ENCODE measurements around the gene TRIP12. TPM values are rescaled to one million over a fixed set of nuclear protein-coding genes. Genes with fewer than 3 reads are reported as not detected.
A peak's percentile ranks its signal among the peaks of the same experiment; 100 is the strongest.

TRIP12 gene
- total and polyA plus RNA-seq, 2 experiments from 2014 or later, result 21.5 to 133 TPM

DNA sequence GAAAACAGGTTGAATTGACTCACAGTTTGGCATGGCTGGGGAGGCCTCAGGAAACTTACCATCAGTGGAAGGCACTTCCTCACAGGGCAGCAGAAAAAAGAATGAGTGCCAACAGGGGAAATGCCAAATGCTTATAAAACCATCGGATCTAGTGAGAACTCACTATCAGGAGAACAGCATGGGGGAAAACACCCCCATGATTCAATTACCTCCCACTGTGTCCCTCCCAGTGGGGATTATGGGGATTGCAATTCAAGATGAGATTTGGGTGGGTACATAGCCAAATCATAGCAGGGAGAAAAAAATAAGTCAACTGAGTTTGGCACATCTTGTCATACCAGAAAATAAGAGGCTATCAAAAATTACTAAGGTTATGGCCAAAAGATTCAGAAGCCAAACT is 96.3 kb downstream of the TRIP12 start:
- Histone ChIP-seq H4K20me1 (replicated peaks; ENCODE audit: insufficient read depth) (no peaks in the 10 kb centered on the region; the same call in 1 of the 2 replicates), H3K4me3 (no peak overlapping the region), H3K4me2 (no peak overlapping the region), H3K36me3 (ENCODE audit: insufficient read depth) (peaks cover 9% of the 10 kb centered on the region; the same call in 1 of the 2 replicates), H3K27ac (ENCODE audit: low read depth) (no peak overlapping the region), H2AFZ (no peak overlapping the region), H3K27me3 (ENCODE audit: insufficient read depth) (no peaks in the 10 kb centered on the region), H3K9me2 (ENCODE audit: insufficient read depth) (no peaks in the 10 kb centered on the region), H3K79me2 (replicated peaks; ENCODE audit: insufficient read depth) (no peaks in the 10 kb centered on the region), H3K4me1 (ENCODE audit: insufficient read depth) (no peaks in the 10 kb centered on the region), H3F3A (replicated peaks; ENCODE audit: low read depth) (no peaks in the 10 kb centered on the region)
- DNase-seq (ENCODE audit: low spot score) (no peak), ATAC-seq (no peak)
- Mint-ChIP-seq H3K27ac (no peak overlapping the region), H3K9me3 (no peaks in the 10 kb centered on the region), H3K36me3 (ENCODE audit: low read depth) (peaks cover 37% of the 10 kb centered on the region), H3K4me1 (no peaks in the 10 kb centered on the region; the same call in 2 of the 3 replicates), H3K4me3 (no peak overlapping the region), H3K27me3 (ENCODE audit: insufficient read depth, low read depth, poor library complexity) (no peaks in the 10 kb centered on the region)
- TF ChIP-seq, protein P1, sequence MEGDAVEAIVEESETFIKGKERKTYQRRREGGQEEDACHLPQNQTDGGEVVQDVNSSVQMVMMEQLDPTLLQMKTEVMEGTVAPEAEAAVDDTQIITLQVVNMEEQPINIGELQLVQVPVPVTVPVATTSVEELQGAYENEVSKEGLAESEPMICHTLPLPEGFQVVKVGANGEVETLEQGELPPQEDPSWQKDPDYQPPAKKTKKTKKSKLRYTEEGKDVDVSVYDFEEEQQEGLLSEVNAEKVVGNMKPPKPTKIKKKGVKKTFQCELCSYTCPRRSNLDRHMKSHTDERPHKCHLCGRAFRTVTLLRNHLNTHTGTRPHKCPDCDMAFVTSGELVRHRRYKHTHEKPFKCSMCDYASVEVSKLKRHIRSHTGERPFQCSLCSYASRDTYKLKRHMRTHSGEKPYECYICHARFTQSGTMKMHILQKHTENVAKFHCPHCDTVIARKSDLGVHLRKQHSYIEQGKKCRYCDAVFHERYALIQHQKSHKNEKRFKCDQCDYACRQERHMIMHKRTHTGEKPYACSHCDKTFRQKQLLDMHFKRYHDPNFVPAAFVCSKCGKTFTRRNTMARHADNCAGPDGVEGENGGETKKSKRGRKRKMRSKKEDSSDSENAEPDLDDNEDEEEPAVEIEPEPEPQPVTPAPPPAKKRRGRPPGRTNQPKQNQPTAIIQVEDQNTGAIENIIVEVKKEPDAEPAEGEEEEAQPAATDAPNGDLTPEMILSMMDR (conservative IDR thresholded peaks at IDR 0.05; ENCODE audit: low read depth in 2 of 2), result peak in 1 of 2 experiments; percentile 31; a peak in 2 of 4 replicates
- TF ChIP-seq STAT1 (IDR thresholded peaks at IDR 0.05; ENCODE audit: unreplicated experiment), result no peak

DNA sequence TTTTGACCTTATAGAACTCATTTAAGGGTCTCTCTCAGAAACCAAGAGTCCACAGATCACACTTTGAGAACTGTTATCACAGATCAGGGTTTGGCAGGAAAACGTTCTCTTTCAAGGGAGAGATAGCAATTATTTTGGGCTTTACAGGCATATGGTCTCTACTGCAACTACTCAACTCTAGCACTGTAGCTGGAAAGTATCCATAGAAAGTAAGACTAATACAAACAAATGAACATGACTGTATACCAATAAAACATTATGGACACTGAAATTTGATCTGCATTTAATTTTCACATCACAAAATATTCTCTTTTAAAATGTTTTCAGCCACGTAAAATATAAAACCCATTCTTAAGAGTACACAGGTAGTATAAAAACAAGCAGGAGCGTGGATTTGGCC is 100.5 kb downstream of the TRIP12 start:
- Mint-ChIP-seq H3K4me3 (no peak overlapping the region), H3K27me3 (ENCODE audit: insufficient read depth, low read depth, poor library complexity) (no peaks in the 10 kb centered on the region), H3K36me3 (ENCODE audit: low read depth) (peaks cover 27% of the 10 kb centered on the region), H3K9me3 (no peaks in the 10 kb centered on the region), H3K4me1 (no peaks in the 10 kb centered on the region; the same call in 2 of the 3 replicates), H3K27ac (no peak overlapping the region)
- no peaks in the 10 kb centered on the region for H3K79me2 ChIP-seq (replicated peaks; ENCODE audit: insufficient read depth)
- no peaks in the 10 kb centered on the region for H3K27me3 ChIP-seq (ENCODE audit: insufficient read depth)
- TF ChIP-seq JUNB (IDR thresholded peaks at IDR 0.05; ENCODE audit: unreplicated experiment), result no peak
- TF ChIP-seq, protein P2, sequence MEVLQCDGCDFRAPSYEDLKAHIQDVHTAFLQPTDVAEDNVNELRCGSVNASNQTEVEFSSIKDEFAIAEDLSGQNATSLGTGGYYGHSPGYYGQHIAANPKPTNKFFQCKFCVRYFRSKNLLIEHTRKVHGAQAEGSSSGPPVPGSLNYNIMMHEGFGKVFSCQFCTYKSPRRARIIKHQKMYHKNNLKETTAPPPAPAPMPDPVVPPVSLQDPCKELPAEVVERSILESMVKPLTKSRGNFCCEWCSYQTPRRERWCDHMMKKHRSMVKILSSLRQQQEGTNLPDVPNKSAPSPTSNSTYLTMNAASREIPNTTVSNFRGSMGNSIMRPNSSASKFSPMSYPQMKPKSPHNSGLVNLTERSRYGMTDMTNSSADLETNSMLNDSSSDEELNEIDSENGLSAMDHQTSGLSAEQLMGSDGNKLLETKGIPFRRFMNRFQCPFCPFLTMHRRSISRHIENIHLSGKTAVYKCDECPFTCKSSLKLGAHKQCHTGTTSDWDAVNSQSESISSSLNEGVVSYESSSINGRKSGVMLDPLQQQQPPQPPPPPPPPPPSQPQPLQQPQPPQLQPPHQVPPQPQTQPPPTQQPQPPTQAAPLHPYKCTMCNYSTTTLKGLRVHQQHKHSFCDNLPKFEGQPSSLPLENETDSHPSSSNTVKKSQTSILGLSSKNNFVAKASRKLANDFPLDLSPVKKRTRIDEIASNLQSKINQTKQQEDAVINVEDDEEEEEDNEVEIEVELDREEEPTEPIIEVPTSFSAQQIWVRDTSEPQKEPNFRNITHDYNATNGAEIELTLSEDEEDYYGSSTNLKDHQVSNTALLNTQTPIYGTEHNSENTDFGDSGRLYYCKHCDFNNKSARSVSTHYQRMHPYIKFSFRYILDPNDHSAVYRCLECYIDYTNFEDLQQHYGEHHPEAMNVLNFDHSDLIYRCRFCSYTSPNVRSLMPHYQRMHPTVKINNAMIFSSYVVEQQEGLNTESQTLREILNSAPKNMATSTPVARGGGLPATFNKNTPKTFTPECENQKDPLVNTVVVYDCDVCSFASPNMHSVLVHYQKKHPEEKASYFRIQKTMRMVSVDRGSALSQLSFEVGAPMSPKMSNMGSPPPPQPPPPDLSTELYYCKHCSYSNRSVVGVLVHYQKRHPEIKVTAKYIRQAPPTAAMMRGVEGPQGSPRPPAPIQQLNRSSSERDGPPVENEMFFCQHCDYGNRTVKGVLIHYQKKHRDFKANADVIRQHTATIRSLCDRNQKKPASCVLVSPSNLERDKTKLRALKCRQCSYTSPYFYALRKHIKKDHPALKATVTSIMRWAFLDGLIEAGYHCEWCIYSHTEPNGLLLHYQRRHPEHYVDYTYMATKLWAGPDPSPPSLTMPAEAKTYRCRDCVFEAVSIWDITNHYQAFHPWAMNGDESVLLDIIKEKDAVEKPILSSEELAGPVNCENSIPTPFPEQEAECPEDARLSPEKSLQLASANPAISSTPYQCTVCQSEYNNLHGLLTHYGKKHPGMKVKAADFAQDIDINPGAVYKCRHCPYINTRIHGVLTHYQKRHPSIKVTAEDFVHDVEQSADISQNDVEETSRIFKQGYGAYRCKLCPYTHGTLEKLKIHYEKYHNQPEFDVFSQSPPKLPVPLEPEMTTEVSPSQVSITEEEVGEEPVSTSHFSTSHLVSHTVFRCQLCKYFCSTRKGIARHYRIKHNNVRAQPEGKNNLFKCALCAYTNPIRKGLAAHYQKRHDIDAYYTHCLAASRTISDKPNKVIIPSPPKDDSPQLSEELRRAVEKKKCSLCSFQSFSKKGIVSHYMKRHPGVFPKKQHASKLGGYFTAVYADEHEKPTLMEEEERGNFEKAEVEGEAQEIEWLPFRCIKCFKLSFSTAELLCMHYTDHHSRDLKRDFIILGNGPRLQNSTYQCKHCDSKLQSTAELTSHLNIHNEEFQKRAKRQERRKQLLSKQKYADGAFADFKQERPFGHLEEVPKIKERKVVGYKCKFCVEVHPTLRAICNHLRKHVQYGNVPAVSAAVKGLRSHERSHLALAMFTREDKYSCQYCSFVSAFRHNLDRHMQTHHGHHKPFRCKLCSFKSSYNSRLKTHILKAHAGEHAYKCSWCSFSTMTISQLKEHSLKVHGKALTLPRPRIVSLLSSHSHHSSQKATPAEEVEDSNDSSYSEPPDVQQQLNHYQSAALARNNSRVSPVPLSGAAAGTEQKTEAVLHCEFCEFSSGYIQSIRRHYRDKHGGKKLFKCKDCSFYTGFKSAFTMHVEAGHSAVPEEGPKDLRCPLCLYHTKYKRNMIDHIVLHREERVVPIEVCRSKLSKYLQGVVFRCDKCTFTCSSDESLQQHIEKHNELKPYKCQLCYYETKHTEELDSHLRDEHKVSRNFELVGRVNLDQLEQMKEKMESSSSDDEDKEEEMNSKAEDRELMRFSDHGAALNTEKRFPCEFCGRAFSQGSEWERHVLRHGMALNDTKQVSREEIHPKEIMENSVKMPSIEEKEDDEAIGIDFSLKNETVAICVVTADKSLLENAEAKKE (CRISPR knock-in tag; IDR thresholded peaks at IDR 0.05), result no peak
- H3K9me2 ChIP-seq (ENCODE audit: insufficient read depth), result no peaks in the 10 kb centered on the region
- H4K20me1 ChIP-seq (replicated peaks; ENCODE audit: insufficient read depth), result no peaks in the 10 kb centered on the region; the same call in 1 of the 2 replicates
- no peaks in the 10 kb centered on the region for H3F3A ChIP-seq (replicated peaks; ENCODE audit: low read depth)
- H3K4me1 ChIP-seq (ENCODE audit: insufficient read depth), result no peaks in the 10 kb centered on the region
- no peak overlapping the region for H2AFZ ChIP-seq
- no peak overlapping the region for H3K4me3 ChIP-seq
- ATAC-seq (no peak), DNase-seq (ENCODE audit: low spot score) (no peak)
- no peak overlapping the region for H3K4me2 ChIP-seq
- 0 out of 2 replicates have a peak, but pooled peaks cover 3% of the 10 kb centered on the region for H3K36me3 ChIP-seq (ENCODE audit: insufficient read depth)
- H3K27ac ChIP-seq (ENCODE audit: low read depth), result no peak overlapping the region

Measured in GM23338 (cell line).